ENCODE results near the gene PSMD9.

Gene PSMD9

DNA sequence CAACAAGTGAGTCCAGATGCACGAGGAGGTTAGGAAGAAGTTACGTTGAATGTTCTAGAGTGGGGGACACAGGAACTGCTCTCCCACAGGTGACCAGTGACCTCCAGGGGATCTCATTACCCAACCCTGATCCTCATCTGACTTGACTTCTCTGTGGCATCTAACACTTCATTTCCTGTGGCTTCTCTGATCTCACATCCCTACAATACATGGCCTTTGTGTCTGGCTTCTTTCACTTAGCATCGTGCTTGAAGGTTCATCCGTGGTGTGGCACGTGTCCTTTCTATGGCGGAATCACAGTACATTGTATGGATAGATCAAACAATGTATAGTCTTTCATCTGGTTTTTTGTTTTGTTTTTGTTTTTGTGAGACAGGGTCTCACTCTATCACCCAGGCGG lies 49.1 kb downstream of the PSMD9 start:
- TF ChIP-seq, protein P1, sequence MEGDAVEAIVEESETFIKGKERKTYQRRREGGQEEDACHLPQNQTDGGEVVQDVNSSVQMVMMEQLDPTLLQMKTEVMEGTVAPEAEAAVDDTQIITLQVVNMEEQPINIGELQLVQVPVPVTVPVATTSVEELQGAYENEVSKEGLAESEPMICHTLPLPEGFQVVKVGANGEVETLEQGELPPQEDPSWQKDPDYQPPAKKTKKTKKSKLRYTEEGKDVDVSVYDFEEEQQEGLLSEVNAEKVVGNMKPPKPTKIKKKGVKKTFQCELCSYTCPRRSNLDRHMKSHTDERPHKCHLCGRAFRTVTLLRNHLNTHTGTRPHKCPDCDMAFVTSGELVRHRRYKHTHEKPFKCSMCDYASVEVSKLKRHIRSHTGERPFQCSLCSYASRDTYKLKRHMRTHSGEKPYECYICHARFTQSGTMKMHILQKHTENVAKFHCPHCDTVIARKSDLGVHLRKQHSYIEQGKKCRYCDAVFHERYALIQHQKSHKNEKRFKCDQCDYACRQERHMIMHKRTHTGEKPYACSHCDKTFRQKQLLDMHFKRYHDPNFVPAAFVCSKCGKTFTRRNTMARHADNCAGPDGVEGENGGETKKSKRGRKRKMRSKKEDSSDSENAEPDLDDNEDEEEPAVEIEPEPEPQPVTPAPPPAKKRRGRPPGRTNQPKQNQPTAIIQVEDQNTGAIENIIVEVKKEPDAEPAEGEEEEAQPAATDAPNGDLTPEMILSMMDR (IDR thresholded peaks at IDR 0.05; ENCODE audit: insufficient read depth, low read length, poor library complexity, severe bottlenecking), result no peak
- Histone ChIP-seq H3K27me3 (replicated peaks; ENCODE audit: control insufficient read depth, insufficient read depth, low read length) (no peaks in the 10 kb centered on the region), H3K36me3 (ENCODE audit: control insufficient read depth, insufficient read depth, low read length) (no peaks in the 10 kb centered on the region; the same call in 1 of the 2 replicates), H3K4me3 (replicated peaks; ENCODE audit: low read depth, low read length) (no peak overlapping the region)
- no peak for DNase-seq (ENCODE audit: extremely low read depth, insufficient read length)

GRCh38 chr12:121939186-121939585 lies 50.6 kb downstream of the PSMD9 start:
- TF ChIP-seq, protein P1 (IDR thresholded peaks at IDR 0.05; ENCODE audit: insufficient read depth, low read length, poor library complexity, severe bottlenecking), result no peak
- no peaks in the 10 kb centered on the region for H3K27me3 ChIP-seq (replicated peaks; ENCODE audit: control insufficient read depth, insufficient read depth, low read length)
- no peak overlapping the region for H3K4me3 ChIP-seq (replicated peaks; ENCODE audit: low read depth, low read length)
- DNase-seq (ENCODE audit: extremely low read depth, insufficient read length), result no peak
- no peaks in the 10 kb centered on the region; the same call in 1 of the 2 replicates for H3K36me3 ChIP-seq (ENCODE audit: control insufficient read depth, insufficient read depth, low read length)

DNA sequence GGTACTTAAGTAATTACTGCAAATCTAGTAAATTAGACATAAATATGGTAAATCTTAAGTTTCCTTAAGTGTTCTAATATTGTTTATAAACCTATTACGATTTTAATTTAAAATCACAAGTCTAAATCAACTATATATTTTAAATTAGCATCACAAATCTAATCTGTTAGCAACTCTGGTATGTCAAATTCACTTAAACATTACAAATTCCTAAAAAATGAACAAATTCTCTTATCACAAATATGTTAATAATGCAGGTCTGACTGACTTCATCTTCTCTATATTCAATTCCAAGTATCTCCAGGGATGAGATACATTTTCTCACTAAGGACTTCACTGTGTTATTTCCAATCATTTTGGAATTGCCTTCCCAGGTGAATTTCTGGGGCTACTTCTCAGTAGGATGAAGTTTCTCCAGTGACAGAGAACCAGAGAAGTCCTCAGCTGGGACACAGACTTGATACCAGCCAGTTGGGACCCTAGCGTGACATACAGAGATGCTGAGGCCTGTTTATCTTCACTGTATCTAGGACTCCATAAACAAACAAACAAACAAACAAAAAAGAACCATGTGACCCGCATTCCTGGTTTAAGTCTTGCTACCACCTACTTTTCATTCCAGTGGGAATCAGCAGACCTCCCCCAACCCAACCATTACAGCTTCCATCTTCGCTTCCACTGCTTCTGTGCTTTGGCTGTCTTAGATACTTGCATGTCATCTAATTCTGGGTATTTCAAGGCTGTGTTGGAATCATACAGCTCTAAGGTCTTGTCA lies 51.6 kb downstream of the PSMD9 start:
- H3K27me3 ChIP-seq (replicated peaks; ENCODE audit: control insufficient read depth, insufficient read depth, low read length), result no peaks in the 10 kb centered on the region
- no peak overlapping the region for H3K4me3 ChIP-seq (replicated peaks; ENCODE audit: low read depth, low read length)
- no peaks in the 10 kb centered on the region; the same call in 1 of the 2 replicates for H3K36me3 ChIP-seq (ENCODE audit: control insufficient read depth, insufficient read depth, low read length)
- DNase-seq (ENCODE audit: extremely low read depth, insufficient read length), result no peak
- TF ChIP-seq, protein P1 (IDR thresholded peaks at IDR 0.05; ENCODE audit: insufficient read depth, low read length, poor library complexity, severe bottlenecking), result no peak

- no peaks in the 10 kb centered on the region for H3K27me3 ChIP-seq (replicated peaks; ENCODE audit: control insufficient read depth, insufficient read depth, low read length)
- H3K36me3 ChIP-seq (ENCODE audit: control insufficient read depth, insufficient read depth, low read length), result no peaks in the 10 kb centered on the region; the same call in 1 of the 2 replicates
- TF ChIP-seq, protein P1 (IDR thresholded peaks at IDR 0.05; ENCODE audit: insufficient read depth, low read length, poor library complexity, severe bottlenecking), result no peak
- no peak for DNase-seq (ENCODE audit: extremely low read depth, insufficient read length)
- no peak overlapping the region for H3K4me3 ChIP-seq (replicated peaks; ENCODE audit: low read depth, low read length)
These were observed 53.6 kb downstream of the PSMD9 start for GRCh38 chr12:121942145-121942718.

- Histone ChIP-seq H3K27me3 (replicated peaks; ENCODE audit: control insufficient read depth, insufficient read depth, low read length) (no peaks in the 10 kb centered on the region), H3K36me3 (ENCODE audit: control insufficient read depth, insufficient read depth, low read length) (no peaks in the 10 kb centered on the region), H3K4me3 (replicated peaks; ENCODE audit: low read depth, low read length) (no peak overlapping the region)
- TF ChIP-seq, protein P1 (IDR thresholded peaks at IDR 0.05; ENCODE audit: insufficient read depth, low read length, poor library complexity, severe bottlenecking), result no peak
- DNase-seq (ENCODE audit: extremely low read depth, insufficient read length), result no peak
These were observed 55.3 kb downstream of the PSMD9 start for GRCh38 chr12:121943926-121944325.

All from GM06990 (cell line).